ENCODE results near the gene HBS1L.

DNA sequence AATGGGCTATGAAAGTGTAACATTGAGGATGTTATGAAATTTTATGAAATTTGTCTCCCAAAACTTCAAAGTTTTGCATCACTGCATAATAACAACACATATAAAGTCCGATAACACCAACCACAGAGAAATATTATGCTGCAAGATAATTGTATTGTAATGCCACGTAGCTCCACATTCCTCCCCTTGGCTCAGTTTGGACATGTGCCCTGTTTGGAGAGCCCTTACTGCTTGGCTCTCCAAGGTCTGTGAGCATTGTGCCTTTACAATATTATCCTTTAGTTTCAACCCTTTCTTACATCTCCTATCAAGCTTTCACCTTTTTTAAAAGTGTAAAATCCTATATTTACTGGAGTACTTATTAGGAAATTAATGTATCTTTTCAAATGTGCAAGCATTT lies 10.8 kb downstream of the HBS1L start:
- TF ChIP-seq, protein P1, sequence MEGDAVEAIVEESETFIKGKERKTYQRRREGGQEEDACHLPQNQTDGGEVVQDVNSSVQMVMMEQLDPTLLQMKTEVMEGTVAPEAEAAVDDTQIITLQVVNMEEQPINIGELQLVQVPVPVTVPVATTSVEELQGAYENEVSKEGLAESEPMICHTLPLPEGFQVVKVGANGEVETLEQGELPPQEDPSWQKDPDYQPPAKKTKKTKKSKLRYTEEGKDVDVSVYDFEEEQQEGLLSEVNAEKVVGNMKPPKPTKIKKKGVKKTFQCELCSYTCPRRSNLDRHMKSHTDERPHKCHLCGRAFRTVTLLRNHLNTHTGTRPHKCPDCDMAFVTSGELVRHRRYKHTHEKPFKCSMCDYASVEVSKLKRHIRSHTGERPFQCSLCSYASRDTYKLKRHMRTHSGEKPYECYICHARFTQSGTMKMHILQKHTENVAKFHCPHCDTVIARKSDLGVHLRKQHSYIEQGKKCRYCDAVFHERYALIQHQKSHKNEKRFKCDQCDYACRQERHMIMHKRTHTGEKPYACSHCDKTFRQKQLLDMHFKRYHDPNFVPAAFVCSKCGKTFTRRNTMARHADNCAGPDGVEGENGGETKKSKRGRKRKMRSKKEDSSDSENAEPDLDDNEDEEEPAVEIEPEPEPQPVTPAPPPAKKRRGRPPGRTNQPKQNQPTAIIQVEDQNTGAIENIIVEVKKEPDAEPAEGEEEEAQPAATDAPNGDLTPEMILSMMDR (IDR thresholded peaks at IDR 0.05): no peak
- TF ChIP-seq POLR2A (IDR thresholded peaks at IDR 0.05): no peak

All from uterus (tissue), 2 donors.